Measurements from ENCODE around the gene POLA2.
"Not testable (repeated sequence)": the region's sequence is repeated elsewhere in the genome, so short reads cannot be mapped to it uniquely, and the experiment has no call there.

The POLA2 gene

DNA sequence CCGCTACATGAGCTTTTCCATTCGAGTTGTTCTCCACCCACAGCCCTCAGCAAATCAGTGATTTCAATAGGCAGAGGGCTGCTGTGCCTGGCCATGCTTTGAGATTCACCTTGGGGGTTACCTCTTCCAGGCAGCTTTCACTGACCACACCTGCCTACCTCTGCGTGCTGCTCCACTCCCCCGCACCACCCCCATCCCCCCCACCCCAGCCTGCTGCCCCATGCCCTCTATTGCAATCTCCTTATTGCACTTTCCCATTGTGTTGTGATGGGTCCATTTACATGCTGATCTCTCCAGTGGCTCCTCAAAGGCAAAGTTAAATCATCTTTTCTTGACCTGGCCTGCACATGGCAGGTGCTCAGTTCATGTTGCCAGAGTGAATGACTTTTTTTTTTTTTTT lies 18.0 kb upstream of the POLA2 start:
- no peak for DNase-seq

- DNase-seq = not testable (repeated sequence)
These were observed 16.7 kb upstream of the POLA2 start for GRCh38 chr11:65245046-65245445.

GRCh38 chr11:65246506-65246905 lies 15.3 kb upstream of the POLA2 start:
- DNase-seq = no peak

GRCh38 chr11:65248184-65248710 lies 13.5 kb upstream of the POLA2 start:
- not testable (repeated sequence) for DNase-seq

- no peak for DNase-seq
These were observed 10.3 kb upstream of the POLA2 start for GRCh38 chr11:65251476-65251875.

GRCh38 chr11:65254724-65255123 lies 7.0 kb upstream of the POLA2 start:
- no peak for DNase-seq

DNA sequence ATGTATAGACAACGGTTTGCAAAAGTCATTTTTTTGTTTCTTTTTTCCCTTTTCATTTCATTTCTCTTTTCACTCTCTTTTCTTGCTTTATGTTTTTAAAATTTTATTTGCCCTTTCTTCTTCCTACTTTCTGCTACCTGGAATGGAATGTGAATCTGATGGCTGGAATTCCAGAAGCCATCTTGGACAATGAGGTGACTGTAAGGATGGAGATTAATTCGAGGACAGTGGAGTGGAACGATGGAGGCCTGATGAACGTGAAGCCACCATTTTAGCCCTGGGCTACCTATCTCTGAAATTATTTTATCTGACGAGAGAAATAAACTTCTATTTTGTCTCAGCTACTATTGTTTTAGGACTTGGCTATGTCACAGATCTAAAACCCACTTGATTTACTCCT lies 2.8 kb upstream of the POLA2 start:
- no peak for DNase-seq

GRCh38 chr11:65260302-65260701 lies 1.5 kb upstream of the POLA2 start:
- no peak for DNase-seq

DNA sequence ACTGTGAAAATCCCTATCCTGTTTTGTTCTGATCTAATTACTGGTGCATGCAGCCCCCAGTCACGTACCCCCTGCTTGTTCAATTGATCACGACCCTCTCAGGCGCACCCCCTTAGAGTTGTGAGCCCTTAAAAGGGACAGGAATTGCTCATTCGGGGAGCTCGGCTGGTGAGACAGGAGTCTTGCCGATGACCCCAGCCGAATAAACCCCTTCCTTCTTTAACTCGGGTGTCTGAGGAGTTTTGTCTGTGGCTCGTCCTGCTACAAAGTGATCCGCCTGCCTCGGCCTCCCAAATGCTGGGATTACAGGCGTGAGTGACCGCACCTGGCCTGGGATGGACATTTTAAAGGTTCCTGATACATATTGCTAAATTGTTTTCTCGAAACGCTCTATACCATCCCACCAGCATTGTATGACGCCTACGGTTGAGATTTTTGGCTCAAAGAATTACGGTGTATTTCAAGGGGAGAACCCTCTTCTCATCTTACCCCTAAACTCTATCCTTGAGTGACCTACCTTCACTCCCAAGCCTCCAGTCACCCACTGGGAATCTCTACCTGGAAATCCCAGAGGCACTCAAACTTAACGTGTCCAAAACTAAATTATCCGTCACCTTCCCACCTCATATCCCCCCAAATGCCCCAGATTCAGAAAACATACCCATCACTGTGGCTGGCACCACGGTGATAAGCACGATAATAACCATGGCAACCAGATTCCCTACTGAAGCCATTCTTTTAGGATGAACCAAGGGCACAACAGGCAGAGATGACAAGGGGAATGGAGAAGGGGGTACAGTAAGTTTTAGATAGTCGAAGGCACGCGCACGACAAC lies 789 bp upstream of the POLA2 start:
- no peak for DNase-seq

DNA sequence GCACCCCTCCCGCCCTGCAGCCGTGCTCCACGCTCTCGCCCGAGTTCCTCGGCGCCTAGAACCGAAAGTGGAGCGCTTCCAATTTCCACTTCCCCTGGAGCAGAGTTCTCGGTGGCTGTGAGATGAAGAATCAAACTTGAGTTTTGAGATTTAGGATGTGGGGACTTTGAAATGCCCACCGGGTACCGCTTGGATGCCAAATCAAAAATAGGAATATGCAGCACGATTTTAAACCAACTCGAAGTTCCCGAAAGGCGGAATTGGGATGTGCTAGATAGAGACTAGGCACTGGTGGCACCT lies 569 bp downstream of the POLA2 start:
- no peak for DNase-seq

DNA sequence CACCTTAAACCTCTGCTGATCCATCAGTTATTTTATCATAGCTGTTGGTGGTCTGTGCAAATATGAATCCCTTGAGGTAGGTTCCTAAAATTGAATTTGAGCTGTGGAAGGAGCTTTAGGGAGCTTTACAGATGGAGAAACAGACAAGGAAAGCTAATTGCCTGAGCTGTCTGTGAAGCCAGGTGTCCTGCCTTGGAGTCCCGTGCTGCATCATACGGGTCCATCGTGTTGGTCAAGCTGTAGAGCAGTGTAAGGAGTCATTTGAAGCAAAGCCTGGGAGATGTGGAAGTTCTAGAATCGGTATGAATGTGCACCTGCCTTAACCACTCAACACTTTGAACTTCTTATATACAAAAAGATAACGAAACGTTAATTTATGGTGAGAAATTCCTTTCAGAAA lies 1.0 kb downstream of the POLA2 start:
- no peak for DNase-seq

- DNase-seq = not testable (repeated sequence)
These were observed 3.0 kb downstream of the POLA2 start for GRCh38 chr11:65264747-65265146.

DNA sequence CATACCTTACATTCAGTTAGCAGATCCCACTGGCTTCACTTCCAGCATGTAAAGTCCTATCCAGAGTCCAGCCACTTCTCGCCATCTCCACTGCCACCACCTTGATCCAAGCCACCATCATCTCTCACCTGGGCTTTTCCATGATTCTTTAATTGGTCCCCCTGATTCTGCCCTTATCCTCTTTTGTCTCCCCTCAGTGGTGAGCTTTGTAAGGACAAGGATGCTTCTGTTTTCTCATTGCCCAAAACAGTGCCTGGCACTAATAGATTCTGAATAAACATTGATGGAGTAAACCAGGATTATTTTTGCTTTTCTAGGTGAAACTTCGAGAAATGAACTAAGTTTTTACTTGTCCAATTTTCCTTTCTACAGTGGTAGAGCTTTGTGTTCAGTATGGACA lies 4.4 kb downstream of the POLA2 start:
- DNase-seq = no peak

- DNase-seq = peak; percentile 24 to 39
These were observed 13.2 kb downstream of the POLA2 start for GRCh38 chr11:65274735-65275682.

DNA sequence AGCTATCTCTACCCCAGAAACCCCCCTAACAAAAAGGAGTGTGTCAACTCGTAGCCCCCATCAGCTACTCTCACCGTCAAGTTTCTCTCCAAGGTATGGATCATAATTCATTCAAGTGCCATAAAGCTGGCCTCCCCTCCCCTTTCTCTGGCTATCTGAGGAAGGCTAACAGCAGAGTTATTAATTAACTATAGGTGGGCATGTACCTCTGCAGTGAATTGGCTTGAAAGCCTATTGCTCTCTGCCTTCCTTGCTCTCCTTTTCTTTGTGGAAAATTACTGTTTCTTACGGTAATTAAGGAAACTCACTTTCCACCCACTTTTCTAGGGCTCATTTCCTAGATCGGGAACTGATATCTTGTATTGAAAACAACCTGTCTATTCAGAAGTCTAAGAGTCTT lies 14.1 kb downstream of the POLA2 start:
- no peak for DNase-seq

- no peak for DNase-seq
These were observed 16.0 kb downstream of the POLA2 start for GRCh38 chr11:65277631-65278277.

DNA sequence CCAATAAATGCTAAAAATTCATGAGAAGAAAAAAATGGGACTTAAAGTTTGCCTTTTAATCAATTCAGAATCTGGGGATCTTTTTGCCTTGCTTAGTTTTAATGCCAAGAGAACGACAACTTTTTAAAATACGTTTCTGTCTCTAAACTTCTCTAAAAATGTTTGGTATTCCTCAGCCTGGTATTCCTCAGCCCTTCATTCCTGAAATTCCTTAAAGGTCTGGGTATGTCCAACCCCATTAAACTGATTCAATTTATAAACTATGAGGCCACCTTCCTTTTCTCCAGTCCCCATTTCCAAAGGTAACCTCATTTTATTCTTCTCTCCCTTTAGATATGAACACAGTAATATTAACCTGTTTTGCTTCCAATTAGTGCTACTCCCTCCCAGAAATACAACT lies 16.6 kb downstream of the POLA2 start:
- no peak for DNase-seq

GRCh38 chr11:65279279-65279678 lies 17.5 kb downstream of the POLA2 start:
- no peak for DNase-seq

- DNase-seq = no peak
These were observed 18.1 kb downstream of the POLA2 start for GRCh38 chr11:65279741-65280440.

GRCh38 chr11:65280646-65281045 lies 18.9 kb downstream of the POLA2 start:
- no peak for DNase-seq

- DNase-seq = no peak
These were observed 24.9 kb downstream of the POLA2 start for GRCh38 chr11:65286686-65287085.

DNA sequence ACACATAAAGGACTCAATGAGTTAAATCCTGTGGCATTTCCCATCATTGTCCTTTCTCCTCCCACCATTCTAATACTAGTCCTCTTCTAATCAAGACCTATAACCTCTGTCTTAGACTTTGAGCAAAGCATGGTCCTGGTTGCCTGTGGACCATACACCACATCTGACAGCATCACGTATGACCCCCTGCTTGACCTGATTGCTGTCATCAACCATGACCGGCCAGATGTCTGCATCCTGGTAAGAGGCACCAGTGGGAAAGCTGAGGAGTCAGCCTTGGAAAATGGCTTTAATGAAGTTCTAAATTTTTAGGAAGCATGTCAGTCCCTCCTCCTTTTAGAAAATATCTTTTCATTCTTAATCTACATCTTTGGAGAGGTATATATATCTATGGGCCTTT lies 25.8 kb downstream of the POLA2 start:
- no peak for DNase-seq

Data from SHP77 (cell line).